ENCODE measurements around the gene RUNX1. TPM values are rescaled to one million over a fixed set of nuclear protein-coding genes. Genes with fewer than 3 reads are reported as not detected.
"Not testable (repeated sequence)": the region's sequence is repeated elsewhere in the genome, so short reads cannot be mapped to it uniquely, and the experiment has no call there.

RUNX1 gene
- total RNA-seq, 2 donors from 2014 or later = 97.0 to 110 TPM

- Mint-ChIP-seq H3K27me3 (no peaks in the 10 kb centered on the region), H3K4me1 (peaks cover 72% of the 10 kb centered on the region), H3K27ac (peak overlapping the region; percentile 89), H3K4me3 (peak overlapping the region; percentile 76), H3K36me3 (ENCODE audit: low read depth) (peaks cover 7% of the 10 kb centered on the region)
- ATAC-seq (no peak), DNase-seq (no peak)
- no peaks in the 10 kb centered on the region for H3K9me3 ChIP-seq (ENCODE audit: control insufficient read depth, low read length, poor library complexity, severe bottlenecking)
Measured at GRCh38 chr21:34809822-34810221, 239.3 kb downstream of the RUNX1 start.

GRCh38 chr21:34808569-34809204 lies 240.4 kb downstream of the RUNX1 start:
- ATAC-seq = no peak
- Mint-ChIP-seq H3K27ac (peak overlapping the region; percentile 89), H3K4me1 (peaks cover 71% of the 10 kb centered on the region), H3K4me3 (peak overlapping the region; percentile 76), H3K27me3 (no peaks in the 10 kb centered on the region), H3K36me3 (ENCODE audit: low read depth) (peaks cover 8% of the 10 kb centered on the region)
- no peaks in the 10 kb centered on the region for H3K9me3 ChIP-seq (ENCODE audit: control insufficient read depth, low read length, poor library complexity, severe bottlenecking)
- DNase-seq = no peak

DNA sequence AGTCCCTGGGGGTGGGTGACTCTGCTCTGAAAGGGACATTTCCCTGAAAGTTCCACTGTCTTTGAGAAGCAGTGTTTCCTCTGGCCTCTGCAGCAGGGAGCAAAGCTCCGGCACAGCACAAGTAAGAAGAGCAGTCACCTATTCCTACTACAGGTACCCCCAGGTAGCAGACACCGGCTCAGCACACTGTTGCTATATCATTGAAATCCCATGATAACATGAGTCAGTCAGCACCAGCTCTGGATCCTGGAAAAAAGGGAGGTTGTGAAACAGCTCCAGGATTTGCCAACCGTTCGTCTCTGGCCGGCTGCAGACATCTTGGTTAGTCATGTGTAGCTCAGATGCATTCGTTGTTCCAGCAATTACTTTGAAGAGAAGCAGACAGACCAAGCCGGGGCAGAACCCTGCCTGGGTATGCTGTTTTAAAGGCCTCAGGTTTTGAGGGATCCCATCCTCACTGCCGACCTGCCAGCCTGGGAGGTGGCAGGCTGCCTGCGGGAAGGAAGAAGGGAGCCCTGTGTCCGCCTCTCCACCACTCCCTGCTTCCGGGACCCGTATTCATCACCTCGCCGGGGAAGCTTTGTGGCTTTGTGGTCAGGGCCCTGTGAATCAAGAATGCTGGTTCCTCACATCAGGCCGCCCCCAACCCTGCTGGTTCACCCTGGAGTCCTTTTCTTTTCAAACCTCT lies 241.1 kb downstream of the RUNX1 start:
- peaks cover 69% of the 10 kb centered on the region for H3K4me1 Mint-ChIP-seq
- no peaks in the 10 kb centered on the region for H3K27me3 Mint-ChIP-seq
- H3K4me3 Mint-ChIP-seq = peak overlapping the region; percentile 76
- H3K9me3 ChIP-seq (ENCODE audit: control insufficient read depth, low read length, poor library complexity, severe bottlenecking) = no peaks in the 10 kb centered on the region
- ATAC-seq = peak; percentile 56
- peaks cover 8% of the 10 kb centered on the region for H3K36me3 Mint-ChIP-seq (ENCODE audit: low read depth)
- peak; percentile 7 to 49 (median 21) for DNase-seq
- peak overlapping the region; percentile 89 for H3K27ac Mint-ChIP-seq

GRCh38 chr21:34807146-34807880 lies 241.8 kb downstream of the RUNX1 start:
- Mint-ChIP-seq H3K27me3 (no peaks in the 10 kb centered on the region), H3K4me3 (peak overlapping the region; percentile 76), H3K36me3 (ENCODE audit: low read depth) (peaks cover 8% of the 10 kb centered on the region), H3K27ac (peak overlapping the region; percentile 89), H3K4me1 (peaks cover 67% of the 10 kb centered on the region)
- H3K9me3 ChIP-seq (ENCODE audit: control insufficient read depth, low read length, poor library complexity, severe bottlenecking) = no peaks in the 10 kb centered on the region
- peak in 2 of 3 donors; percentile 17 to 60 for DNase-seq
- peak; percentile 82 for ATAC-seq

- Mint-ChIP-seq H3K27me3 (no peaks in the 10 kb centered on the region), H3K27ac (peak overlapping the region; percentile 89), H3K36me3 (ENCODE audit: low read depth) (peaks cover 8% of the 10 kb centered on the region), H3K4me3 (no peak overlapping the region), H3K4me1 (peaks cover 60% of the 10 kb centered on the region)
- ATAC-seq (no peak), DNase-seq (no peak)
- H3K9me3 ChIP-seq (ENCODE audit: control insufficient read depth, low read length, poor library complexity, severe bottlenecking) = no peaks in the 10 kb centered on the region
Measured at GRCh38 chr21:34806423-34806822, 242.7 kb downstream of the RUNX1 start.

- Mint-ChIP-seq H3K27me3 (no peaks in the 10 kb centered on the region), H3K4me3 (no peak overlapping the region), H3K27ac (peak overlapping the region; percentile 90), H3K4me1 (peaks cover 53% of the 10 kb centered on the region), H3K36me3 (ENCODE audit: low read depth) (peaks cover 7% of the 10 kb centered on the region)
- ATAC-seq (no peak), DNase-seq (no peak)
- no peaks in the 10 kb centered on the region for H3K9me3 ChIP-seq (ENCODE audit: control insufficient read depth, low read length, poor library complexity, severe bottlenecking)
Measured at GRCh38 chr21:34805157-34805556, 243.9 kb downstream of the RUNX1 start.

DNA sequence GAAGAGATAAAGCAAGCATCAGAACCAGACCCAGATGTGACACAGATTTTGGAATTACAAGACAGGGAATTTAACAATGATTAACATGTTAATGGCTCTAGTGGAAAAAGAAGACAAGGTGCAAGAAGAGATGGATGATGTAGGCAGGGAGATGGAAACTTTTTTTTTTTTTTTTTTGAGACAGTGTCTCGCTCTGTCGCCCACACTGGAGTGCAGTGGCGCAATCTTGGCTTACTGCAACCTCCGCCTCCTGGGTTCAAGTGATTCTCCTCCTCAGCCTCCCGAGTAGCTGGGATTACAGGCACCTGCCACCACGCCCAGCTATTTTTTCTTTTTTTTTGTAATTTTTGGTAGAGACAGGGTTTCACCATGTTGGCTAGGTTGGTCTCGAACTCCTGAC lies 244.5 kb downstream of the RUNX1 start:
- H3K4me3 Mint-ChIP-seq; ATAC-seq; H3K27me3 Mint-ChIP-seq; H3K9me3 ChIP-seq (ENCODE audit: control insufficient read depth, low read length, poor library complexity, severe bottlenecking); DNase-seq; H3K36me3 Mint-ChIP-seq (ENCODE audit: low read depth): not testable (repeated sequence)
- Mint-ChIP-seq H3K27ac (peak overlapping the region; percentile 90), H3K4me1 (peaks cover 49% of the 10 kb centered on the region)

GRCh38 chr21:34803782-34804370 lies 245.2 kb downstream of the RUNX1 start:
- H3K4me3 Mint-ChIP-seq = no peak overlapping the region
- no peaks in the 10 kb centered on the region for H3K27me3 Mint-ChIP-seq
- H3K4me1 Mint-ChIP-seq = peaks cover 42% of the 10 kb centered on the region
- DNase-seq = no peak
- H3K27ac Mint-ChIP-seq = peak overlapping the region; percentile 90
- ATAC-seq = no peak
- H3K9me3 ChIP-seq (ENCODE audit: control insufficient read depth, low read length, poor library complexity, severe bottlenecking) = no peaks in the 10 kb centered on the region
- peaks cover 11% of the 10 kb centered on the region for H3K36me3 Mint-ChIP-seq (ENCODE audit: low read depth)

DNA sequence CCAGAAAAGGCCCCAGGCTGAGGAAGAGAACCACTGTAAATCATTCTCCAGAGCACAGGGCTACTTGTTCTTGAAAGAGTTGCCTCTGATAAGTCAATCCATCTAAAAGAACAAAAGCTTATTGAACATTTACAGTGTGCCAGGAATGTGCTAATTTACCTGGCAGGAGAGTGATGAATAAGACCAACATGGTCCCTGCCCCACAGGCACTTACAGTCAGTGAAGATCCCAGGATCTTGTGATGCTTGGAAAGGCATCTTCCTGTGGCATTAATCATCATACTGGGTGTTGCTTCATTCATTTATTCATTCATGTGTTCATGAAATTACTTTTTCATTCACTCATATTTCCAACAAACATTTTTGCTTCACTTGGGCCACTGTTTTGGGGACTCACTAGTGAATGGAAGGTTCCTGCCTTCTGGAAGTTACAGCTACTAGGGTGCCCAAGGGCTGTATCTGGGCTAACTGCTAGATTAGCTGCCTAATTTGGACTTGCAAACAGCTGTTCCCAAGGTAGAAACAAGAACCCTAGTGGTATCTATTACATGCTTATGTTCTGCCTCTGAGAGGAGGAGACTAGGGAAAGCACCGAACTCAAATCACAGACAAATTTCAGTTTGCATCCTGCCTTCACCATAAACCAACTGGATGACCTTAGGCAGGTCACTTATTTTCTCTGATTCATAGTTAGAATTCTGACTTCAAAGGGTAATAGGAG lies 246.8 kb downstream of the RUNX1 start:
- H3K4me1 Mint-ChIP-seq = peaks cover 28% of the 10 kb centered on the region
- peaks cover 15% of the 10 kb centered on the region for H3K36me3 Mint-ChIP-seq (ENCODE audit: low read depth)
- peak overlapping the region; percentile 54 for H3K27ac Mint-ChIP-seq
- ATAC-seq (no peak), DNase-seq (no peak)
- H3K27me3 Mint-ChIP-seq = no peaks in the 10 kb centered on the region
- H3K9me3 ChIP-seq (ENCODE audit: control insufficient read depth, low read length, poor library complexity, severe bottlenecking) = no peaks in the 10 kb centered on the region
- no peak overlapping the region for H3K4me3 Mint-ChIP-seq

DNA sequence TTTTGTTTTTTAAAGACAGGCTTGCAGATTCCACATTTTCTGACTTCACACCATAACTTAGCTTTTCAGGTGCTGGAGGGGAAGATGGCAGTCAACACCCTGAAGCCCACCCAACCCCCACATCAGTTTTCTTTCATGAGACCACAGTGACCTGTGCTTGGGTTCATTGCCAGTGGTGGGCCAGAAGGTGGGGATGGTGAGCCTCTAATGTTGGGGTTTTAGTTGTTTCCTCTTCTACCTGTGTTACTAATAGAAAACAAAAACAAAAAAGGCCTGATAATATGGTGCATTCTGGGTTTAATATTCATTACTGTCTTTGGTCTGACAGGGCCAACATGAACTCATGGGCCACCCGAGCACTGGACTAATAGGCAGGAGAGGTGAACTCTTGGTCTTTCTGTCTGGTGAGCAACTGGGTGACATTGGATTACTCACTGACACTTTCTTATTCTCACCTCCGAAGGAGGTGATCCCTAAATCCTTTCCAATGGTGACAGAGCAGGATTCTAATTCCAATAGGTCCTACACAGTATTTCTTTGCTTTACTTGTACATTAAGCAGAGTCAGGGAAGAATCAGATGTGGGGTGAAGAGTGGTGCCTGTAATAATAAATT lies 247.5 kb downstream of the RUNX1 start:
- DNase-seq (no peak), ATAC-seq (no peak)
- peaks cover 15% of the 10 kb centered on the region for H3K36me3 Mint-ChIP-seq (ENCODE audit: low read depth)
- peak overlapping the region; percentile 54 for H3K27ac Mint-ChIP-seq
- no peaks in the 10 kb centered on the region for H3K9me3 ChIP-seq (ENCODE audit: control insufficient read depth, low read length, poor library complexity, severe bottlenecking)
- no peaks in the 10 kb centered on the region for H3K27me3 Mint-ChIP-seq
- H3K4me3 Mint-ChIP-seq = no peak overlapping the region
- H3K4me1 Mint-ChIP-seq = peaks cover 24% of the 10 kb centered on the region

DNA sequence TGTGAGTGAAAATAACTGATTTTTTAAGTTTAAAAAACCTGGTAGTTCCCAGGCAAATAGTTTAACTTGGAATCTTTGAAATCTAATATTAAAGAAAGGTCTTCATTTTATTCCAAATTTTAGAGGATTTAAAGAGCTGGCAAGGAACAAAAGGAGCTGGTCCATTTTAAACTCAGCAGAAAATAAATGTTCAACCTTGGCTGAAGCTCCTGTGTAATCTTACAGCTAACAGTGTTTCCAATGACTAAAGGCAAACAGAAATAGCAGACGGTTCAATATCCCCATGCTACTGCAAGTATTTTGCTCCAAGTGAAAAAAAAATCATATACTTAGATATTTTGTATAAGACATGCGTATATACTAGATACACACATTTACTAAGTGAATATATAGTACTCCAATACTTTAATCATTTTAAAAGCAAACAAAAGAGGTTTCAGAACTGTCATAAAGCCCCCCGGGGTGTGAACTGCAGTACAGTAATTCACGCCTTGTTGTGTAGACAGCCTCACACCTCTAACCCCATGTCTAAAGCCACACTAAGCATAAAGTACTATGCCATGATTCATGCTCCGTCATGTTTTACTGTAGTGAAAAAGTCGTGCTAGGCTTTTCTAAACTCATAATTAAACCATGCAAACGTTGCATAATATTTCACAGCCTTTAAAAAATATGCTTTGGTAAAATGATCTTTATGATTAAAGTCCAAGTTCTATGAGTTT lies 248.1 kb downstream of the RUNX1 start:
- Mint-ChIP-seq H3K27ac (peak overlapping the region; percentile 54), H3K4me1 (peaks cover 21% of the 10 kb centered on the region), H3K4me3 (no peak overlapping the region), H3K36me3 (ENCODE audit: low read depth) (peaks cover 15% of the 10 kb centered on the region), H3K27me3 (no peaks in the 10 kb centered on the region)
- ATAC-seq = no peak
- no peak for DNase-seq
- H3K9me3 ChIP-seq (ENCODE audit: control insufficient read depth, low read length, poor library complexity, severe bottlenecking) = no peaks in the 10 kb centered on the region

- peak overlapping the region; percentile 83 for H3K27ac Mint-ChIP-seq
- H3K4me1 Mint-ChIP-seq = peaks cover 12% of the 10 kb centered on the region
- DNase-seq (no peak), ATAC-seq (no peak)
- H3K27me3 Mint-ChIP-seq = no peaks in the 10 kb centered on the region
- no peaks in the 10 kb centered on the region for H3K9me3 ChIP-seq (ENCODE audit: control insufficient read depth, low read length, poor library complexity, severe bottlenecking)
- H3K4me3 Mint-ChIP-seq = no peak overlapping the region
- peaks cover 16% of the 10 kb centered on the region for H3K36me3 Mint-ChIP-seq (ENCODE audit: low read depth)
Measured at GRCh38 chr21:34799092-34799491, 250.0 kb downstream of the RUNX1 start.
